GM12892 (cell line): ENCODE results near the gene HMCN1.

Experiments
- POLR2A ChIP-seq: IDR thresholded peaks from 2 replicates; pipeline ENCODE4 v1.6.1; 2011; ENCODE audit warnings: low read depth, low read length, control low read depth
- POLR2AphosphoS5 ChIP-seq: IDR thresholded peaks from 2 replicates; pipeline ENCODE4 v1.6.1; 2011; ENCODE audit warnings: low read depth, low read length, control low read depth

GRCh38 chr1:185699874-185700273 lies 34.3 kb upstream of the HMCN1 start:
- no peak for TF ChIP-seq POLR2AphosphoS5
- no peak for TF ChIP-seq POLR2A
